Uterus (tissue), 2 donors: ENCODE measurements around the gene FLT1.

Experiments used
- POLR2A ChIP-seq, 2 donors: fragments of 450-650 bp; IDR thresholded peaks; one replicate each; pipeline ENCODE4 v1.6.1; 2016; ENCODE audit warnings: antibody characterized with exemption in 2 of 2, mild to moderate bottlenecking in 1 of 2, moderate library complexity in 1 of 2
- TF ChIP-seq, protein P1 (sequence below), 4 experiments: fragments of 200-600 bp in 2 of 4; fragments of 450-650 bp in 2 of 4; sonication (generic) in 2 of 4; IDR thresholded peaks; one replicate each; pipeline ENCODE4 v1.5.1; 2016 to 2019; ENCODE audit warnings: antibody characterized with exemption in 4 of 4, mild to moderate bottlenecking in 2 of 4, moderate library complexity in 1 of 4

DNA sequence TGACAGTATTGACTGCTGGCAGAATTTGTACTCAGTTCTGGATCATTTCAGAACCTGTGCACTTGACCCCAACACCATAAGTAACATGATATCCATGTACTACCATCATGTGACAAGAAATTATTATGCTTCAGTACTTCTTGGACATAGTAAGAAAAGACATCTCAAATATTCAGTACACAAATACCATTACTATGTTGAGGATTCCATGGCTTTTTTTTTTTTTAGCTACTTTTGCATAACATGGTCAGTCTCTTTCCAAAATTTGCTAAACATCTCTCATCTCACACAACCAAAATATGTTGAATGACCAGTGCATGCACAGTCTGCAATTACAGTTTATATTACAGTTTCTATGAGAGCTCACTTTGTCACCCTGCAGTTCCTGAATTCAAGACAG is 85.3 kb downstream of the FLT1 start:
- TF ChIP-seq, protein P1, sequence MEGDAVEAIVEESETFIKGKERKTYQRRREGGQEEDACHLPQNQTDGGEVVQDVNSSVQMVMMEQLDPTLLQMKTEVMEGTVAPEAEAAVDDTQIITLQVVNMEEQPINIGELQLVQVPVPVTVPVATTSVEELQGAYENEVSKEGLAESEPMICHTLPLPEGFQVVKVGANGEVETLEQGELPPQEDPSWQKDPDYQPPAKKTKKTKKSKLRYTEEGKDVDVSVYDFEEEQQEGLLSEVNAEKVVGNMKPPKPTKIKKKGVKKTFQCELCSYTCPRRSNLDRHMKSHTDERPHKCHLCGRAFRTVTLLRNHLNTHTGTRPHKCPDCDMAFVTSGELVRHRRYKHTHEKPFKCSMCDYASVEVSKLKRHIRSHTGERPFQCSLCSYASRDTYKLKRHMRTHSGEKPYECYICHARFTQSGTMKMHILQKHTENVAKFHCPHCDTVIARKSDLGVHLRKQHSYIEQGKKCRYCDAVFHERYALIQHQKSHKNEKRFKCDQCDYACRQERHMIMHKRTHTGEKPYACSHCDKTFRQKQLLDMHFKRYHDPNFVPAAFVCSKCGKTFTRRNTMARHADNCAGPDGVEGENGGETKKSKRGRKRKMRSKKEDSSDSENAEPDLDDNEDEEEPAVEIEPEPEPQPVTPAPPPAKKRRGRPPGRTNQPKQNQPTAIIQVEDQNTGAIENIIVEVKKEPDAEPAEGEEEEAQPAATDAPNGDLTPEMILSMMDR (IDR thresholded peaks at IDR 0.05) = no peak
- no peak for TF ChIP-seq POLR2A (IDR thresholded peaks at IDR 0.05)
